NB4 (cell line): ENCODE results near the gene LYVE1.

Experiments used
- MYC ChIP-seq: IDR thresholded peaks from 2 replicates; pipeline ENCODE4 v1.6.1; 2011; ENCODE audit warnings: low read depth, low read length
- POLR2A ChIP-seq: IDR thresholded peaks from 2 replicates; pipeline ENCODE4 v1.6.1; 2011; ENCODE audit warnings: mild to moderate bottlenecking; ENCODE audit not compliant: insufficient read length; ENCODE audit errors: extremely low read depth
- TF ChIP-seq, protein P1 (sequence below): IDR thresholded peaks from one replicate; pipeline ENCODE4 v1.5.1; 2012; ENCODE audit warnings: low read depth, low read length
- TF ChIP-seq, protein P2 (sequence below): IDR thresholded peaks from 2 replicates; pipeline ENCODE4 v1.6.1; 2011; ENCODE audit warnings: low read depth, low read length

DNA sequence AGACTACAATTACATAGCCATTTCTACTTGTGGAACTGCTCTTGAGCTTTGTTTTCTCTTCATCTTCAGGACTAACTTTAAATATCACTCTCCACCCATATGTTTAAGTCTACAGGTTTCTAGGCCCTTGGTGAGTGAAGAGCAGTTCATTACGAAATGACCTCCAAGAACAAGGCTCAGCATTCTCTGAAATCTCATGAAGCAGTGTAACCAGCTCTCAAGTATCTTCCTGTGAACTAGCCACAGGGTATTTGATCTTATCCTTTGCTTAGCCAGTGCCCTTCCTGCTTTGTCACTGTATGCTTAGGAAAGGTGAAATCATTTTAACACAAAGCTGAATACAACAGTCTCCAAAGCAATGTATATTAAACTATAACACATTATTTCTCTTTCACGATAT lies 20.4 kb upstream of the LYVE1 start:
- TF ChIP-seq, protein P1, sequence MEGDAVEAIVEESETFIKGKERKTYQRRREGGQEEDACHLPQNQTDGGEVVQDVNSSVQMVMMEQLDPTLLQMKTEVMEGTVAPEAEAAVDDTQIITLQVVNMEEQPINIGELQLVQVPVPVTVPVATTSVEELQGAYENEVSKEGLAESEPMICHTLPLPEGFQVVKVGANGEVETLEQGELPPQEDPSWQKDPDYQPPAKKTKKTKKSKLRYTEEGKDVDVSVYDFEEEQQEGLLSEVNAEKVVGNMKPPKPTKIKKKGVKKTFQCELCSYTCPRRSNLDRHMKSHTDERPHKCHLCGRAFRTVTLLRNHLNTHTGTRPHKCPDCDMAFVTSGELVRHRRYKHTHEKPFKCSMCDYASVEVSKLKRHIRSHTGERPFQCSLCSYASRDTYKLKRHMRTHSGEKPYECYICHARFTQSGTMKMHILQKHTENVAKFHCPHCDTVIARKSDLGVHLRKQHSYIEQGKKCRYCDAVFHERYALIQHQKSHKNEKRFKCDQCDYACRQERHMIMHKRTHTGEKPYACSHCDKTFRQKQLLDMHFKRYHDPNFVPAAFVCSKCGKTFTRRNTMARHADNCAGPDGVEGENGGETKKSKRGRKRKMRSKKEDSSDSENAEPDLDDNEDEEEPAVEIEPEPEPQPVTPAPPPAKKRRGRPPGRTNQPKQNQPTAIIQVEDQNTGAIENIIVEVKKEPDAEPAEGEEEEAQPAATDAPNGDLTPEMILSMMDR, result no peak
- no peak for TF ChIP-seq POLR2A
- TF ChIP-seq MYC, result no peak
- TF ChIP-seq, protein P2, sequence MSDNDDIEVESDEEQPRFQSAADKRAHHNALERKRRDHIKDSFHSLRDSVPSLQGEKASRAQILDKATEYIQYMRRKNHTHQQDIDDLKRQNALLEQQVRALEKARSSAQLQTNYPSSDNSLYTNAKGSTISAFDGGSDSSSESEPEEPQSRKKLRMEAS, result no peak
